PC-9 (cell line): ENCODE data around the gene MYO5B. TPM values are rescaled to one million over a fixed set of nuclear protein-coding genes. Genes with fewer than 3 reads are reported as not detected.

Experiments
- BruUV-seq: library from RNA; stranded (reverse); fragments of 400-500 nt; replicated peaks from 2 replicates; lab custom pipeline; 2021; lab: Mats Ljungman, UMichigan
- CTCF ChIA-PET: fragments of 300-600 bp; sonication (Branson Sonifier 250); formaldehyde crosslinking; loops from one replicate; lab custom pipeline; 2022; ENCODE audit warnings: antibody characterized with exemption; lab: Charles Lee
- POLR2A ChIA-PET: fragments of 300-600 bp; sonication (Branson Sonifier 250); formaldehyde crosslinking; loops from one replicate; lab custom pipeline; 2022; ENCODE audit warnings: antibody characterized with exemption; ENCODE audit not compliant: unreplicated experiment; lab: Charles Lee
- DNase-seq, 2 experiments: peaks; one replicate each; pipeline versions ENCODE4 v3.0.0 to v3.0.0-alpha.2; 2015 to 2022; ENCODE audit warnings: mixed read lengths in 1 of 2
- H2AFZ ChIP-seq: fragments of 200-600 bp; sonication (generic); 2 replicates; pipeline ENCODE4 v1.8.1; 2017; ENCODE audit warnings: antibody characterized with exemption
- H3F3A ChIP-seq: fragments of 200-600 bp; sonication (generic); 2 replicates; pipeline ENCODE4 v1.8.1; 2017; ENCODE audit warnings: antibody characterized with exemption, mild to moderate bottlenecking, low read depth; ENCODE audit not compliant: insufficient read depth
- H3K27ac ChIP-seq: fragments of 200-600 bp; sonication (generic); 2 replicates; pipeline ENCODE4 v1.6.1; 2016; ENCODE audit warnings: mixed run types
- H3K27me3 ChIP-seq: fragments of 200-600 bp; sonication (generic); 2 replicates; pipeline ENCODE4 v1.6.1; 2016; ENCODE audit warnings: low read depth, mixed run types; ENCODE audit not compliant: insufficient read depth
- H3K36me3 ChIP-seq: fragments of 200-600 bp; sonication (generic); 2 replicates; pipeline ENCODE4 v1.6.1; 2016; ENCODE audit warnings: low read depth, mixed run types
- H3K4me1 ChIP-seq: fragments of 200-600 bp; sonication (generic); replicated peaks from 2 replicates; pipeline ENCODE4 v1.6.1; 2016; ENCODE audit warnings: mixed run types; ENCODE audit not compliant: insufficient read depth
- H3K4me2 ChIP-seq: fragments of 200-600 bp; sonication (generic); 2 replicates; pipeline ENCODE4 v1.6.1; 2017; ENCODE audit warnings: mixed run types
- H3K4me3 ChIP-seq: fragments of 200-600 bp; sonication (generic); 2 replicates; pipeline ENCODE4 v1.6.1; 2016; ENCODE audit warnings: mixed run types
- H3K79me2 ChIP-seq: fragments of 200-600 bp; sonication (generic); 2 replicates; pipeline ENCODE4 v1.6.1; 2017; ENCODE audit warnings: low read depth, mixed run types
- H3K9me2 ChIP-seq: fragments of 200-600 bp; sonication (generic); 2 replicates; pipeline ENCODE4 v1.8.1; 2017; ENCODE audit warnings: mild to moderate bottlenecking; ENCODE audit not compliant: insufficient read depth
- H3K9me3 ChIP-seq: fragments of 200-600 bp; sonication (generic); 2 replicates; pipeline ENCODE4 v1.8.1; 2016; ENCODE audit warnings: low read depth; ENCODE audit not compliant: insufficient read depth
- H4K20me1 ChIP-seq: fragments of 200-600 bp; sonication (generic); 2 replicates; pipeline ENCODE4 v1.8.1; 2017; ENCODE audit not compliant: insufficient read depth
- CTCF ChIP-seq: fragments of 200-600 bp; sonication (generic); conservative IDR thresholded peaks from 2 replicates; pipeline ENCODE4 v1.6.1; 2017; ENCODE audit warnings: mixed run types, antibody characterized with exemption, mild to moderate bottlenecking, moderate library complexity
- EZH2 ChIP-seq: fragments of 200-600 bp; sonication (generic); IDR thresholded peaks from 2 replicates; pipeline ENCODE4 v1.8.0; 2017; ENCODE audit warnings: antibody characterized with exemption, low read depth
- intact Hi-C: fragments of 100-400 bp; cut with micrococcal nuclease; formaldehyde crosslinking; loops from one replicate; pipeline ENCODE4 v1.10.0; 2022; ENCODE audit not compliant: unreplicated experiment
- total RNA-seq: library from RNA; stranded (reverse); gene quantifications from 2 replicates; pipeline ENCODE4 v1.2.3, GENCODE V29; 2021

Gene MYO5B
- total RNA-seq, 1 experiment from 2014 or later = 25.4 TPM

GRCh38 chr18:50053111-50053510, 141.8 kb downstream of the MYO5B start:
- Histone ChIP-seq H3K9me2 (no peaks in the 10 kb centered on the region), H3K9me3 (no peaks in the 10 kb centered on the region), H3K4me3 (no peak overlapping the region), H3K79me2 (peaks cover 3% of the 10 kb centered on the region; the same call in 1 of the 2 replicates), H3K4me2 (no peak overlapping the region), H4K20me1 (no peaks in the 10 kb centered on the region), H3K27ac (no peak overlapping the region), H3K27me3 (no peaks in the 10 kb centered on the region), H2AFZ (no peak overlapping the region), H3K36me3 (no peaks in the 10 kb centered on the region), H3K4me1 (no peaks in the 10 kb centered on the region), H3F3A (no peaks in the 10 kb centered on the region; the same call in 1 of the 2 replicates)
- no TSS peak for BruUV-seq
- CTCF ChIA-PET = no interaction called here
- POLR2A ChIA-PET = no interaction called here
- TF ChIP-seq EZH2 (no peak), CTCF (no peak)
- intact Hi-C loops = no loop called here
- DNase-seq = no peak

GRCh38 chr18:50051288-50051687, 143.7 kb downstream of the MYO5B start:
- peak in 1 of 2 experiments; percentile 10 for DNase-seq
- Histone ChIP-seq H3K9me3 (no peaks in the 10 kb centered on the region), H2AFZ (no peak overlapping the region), H3K79me2 (peaks cover 4% of the 10 kb centered on the region; the same call in 1 of the 2 replicates), H3K27ac (no peak overlapping the region), H4K20me1 (no peaks in the 10 kb centered on the region), H3K4me2 (no peak overlapping the region), H3K36me3 (no peaks in the 10 kb centered on the region), H3K9me2 (no peaks in the 10 kb centered on the region), H3F3A (no peaks in the 10 kb centered on the region), H3K4me3 (no peak overlapping the region), H3K4me1 (no peaks in the 10 kb centered on the region), H3K27me3 (no peaks in the 10 kb centered on the region)
- BruUV-seq = no TSS peak
- TF ChIP-seq EZH2 = no peak
- TF ChIP-seq CTCF = peak; percentile 64
- ChIA-PET POLR2A (no interaction called here), CTCF (no interaction called here)
- intact Hi-C loops = loop anchor here (1.0 kb wide), 1 partner anchor 144 kb away; the partner anchor contains the start of gene MYO5B

GRCh38 chr18:50045126-50045525, 149.8 kb downstream of the MYO5B start:
- no peaks in the 10 kb centered on the region for H3K9me3 ChIP-seq
- H3K79me2 ChIP-seq = peaks cover 4% of the 10 kb centered on the region; the same call in 1 of the 2 replicates
- no peaks in the 10 kb centered on the region for H3K36me3 ChIP-seq
- ChIA-PET CTCF (no interaction called here), POLR2A (no interaction called here)
- no peaks in the 10 kb centered on the region for H4K20me1 ChIP-seq
- BruUV-seq = no TSS peak
- no peak overlapping the region for H3K4me3 ChIP-seq
- H3K27me3 ChIP-seq = no peaks in the 10 kb centered on the region
- no peaks in the 10 kb centered on the region for H3K4me1 ChIP-seq
- H3K9me2 ChIP-seq = no peaks in the 10 kb centered on the region
- H3K4me2 ChIP-seq = no peak overlapping the region
- H3K27ac ChIP-seq = no peak overlapping the region
- H2AFZ ChIP-seq = no peak overlapping the region
- TF ChIP-seq EZH2 (no peak), CTCF (no peak)
- no peaks in the 10 kb centered on the region for H3F3A ChIP-seq
- intact Hi-C loops = no loop called here
- no peak for DNase-seq
